OCI-LY3 (cell line): ENCODE results near the gene LSM3.

Experiments used
- CTCF ChIP-seq: fragments of 200-600, 300-600 bp; sonication (generic); IDR thresholded peaks from 2 replicates; pipeline ENCODE4 v1.5.1; 2014; ENCODE audit warnings: antibody characterized with exemption, low read length, low read depth
- EZH2phosphoT487 ChIP-seq: fragments of 200-600 bp; shearing (Covaris generic); IDR thresholded peaks from 2 replicates; pipeline ENCODE4 v1.6.1; 2018; ENCODE audit warnings: antibody characterized with exemption, mixed run types, low read depth

GRCh38 chr3:14230729-14231128 is 52.1 kb downstream of the LSM3 start:
- TF ChIP-seq CTCF (no peak), EZH2phosphoT487 (no peak)
